GM12865 (cell line): ENCODE measurements around the gene GBP7.

ENCODE experiments used
- DNase-seq: peaks from one replicate; pipeline ENCODE4 v3.0.0; 2010; ENCODE audit warnings: low read depth
- H3K4me3 ChIP-seq: 2 replicates; pipeline ENCODE4 v1.5.1; 2011; ENCODE audit warnings: mild to moderate bottlenecking, low read depth, low read length, control low read depth
- TF ChIP-seq, protein P1 (sequence below): IDR thresholded peaks from 2 replicates; pipeline ENCODE4 v1.5.1; 2011; ENCODE audit warnings: low read length, control low read depth, low read depth, inconsistent platforms; ENCODE audit not compliant: insufficient read depth; ENCODE audit errors: missing control alignments

GBP7 gene

GRCh38 chr1:89089962-89090361 lies 85.8 kb downstream of the GBP7 start:
- TF ChIP-seq, protein P1, sequence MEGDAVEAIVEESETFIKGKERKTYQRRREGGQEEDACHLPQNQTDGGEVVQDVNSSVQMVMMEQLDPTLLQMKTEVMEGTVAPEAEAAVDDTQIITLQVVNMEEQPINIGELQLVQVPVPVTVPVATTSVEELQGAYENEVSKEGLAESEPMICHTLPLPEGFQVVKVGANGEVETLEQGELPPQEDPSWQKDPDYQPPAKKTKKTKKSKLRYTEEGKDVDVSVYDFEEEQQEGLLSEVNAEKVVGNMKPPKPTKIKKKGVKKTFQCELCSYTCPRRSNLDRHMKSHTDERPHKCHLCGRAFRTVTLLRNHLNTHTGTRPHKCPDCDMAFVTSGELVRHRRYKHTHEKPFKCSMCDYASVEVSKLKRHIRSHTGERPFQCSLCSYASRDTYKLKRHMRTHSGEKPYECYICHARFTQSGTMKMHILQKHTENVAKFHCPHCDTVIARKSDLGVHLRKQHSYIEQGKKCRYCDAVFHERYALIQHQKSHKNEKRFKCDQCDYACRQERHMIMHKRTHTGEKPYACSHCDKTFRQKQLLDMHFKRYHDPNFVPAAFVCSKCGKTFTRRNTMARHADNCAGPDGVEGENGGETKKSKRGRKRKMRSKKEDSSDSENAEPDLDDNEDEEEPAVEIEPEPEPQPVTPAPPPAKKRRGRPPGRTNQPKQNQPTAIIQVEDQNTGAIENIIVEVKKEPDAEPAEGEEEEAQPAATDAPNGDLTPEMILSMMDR: no peak
- no peak overlapping the region for H3K4me3 ChIP-seq
- DNase-seq: no peak

DNA sequence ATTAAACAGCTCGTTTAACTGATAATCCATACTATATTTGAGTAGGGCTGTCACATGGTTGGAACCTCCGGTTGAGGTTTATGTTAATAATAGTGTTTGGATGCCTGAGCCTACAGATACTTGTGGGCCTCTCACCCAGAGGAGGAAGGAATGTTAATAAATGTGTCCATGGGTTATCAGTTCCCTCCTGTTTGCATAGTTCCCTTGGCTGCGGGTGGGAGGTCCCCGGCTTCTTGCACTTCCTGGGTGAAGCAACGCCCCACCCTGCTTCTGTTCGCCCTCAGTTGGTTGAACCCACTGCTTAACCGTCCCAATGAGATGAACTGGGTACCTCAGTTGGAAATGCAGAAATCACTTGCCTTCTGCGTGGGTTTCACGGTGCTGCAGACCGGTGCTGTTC lies 87.2 kb downstream of the GBP7 start:
- H3K4me3 ChIP-seq: no peak overlapping the region
- TF ChIP-seq, protein P1: no peak
- DNase-seq: no peak

DNA sequence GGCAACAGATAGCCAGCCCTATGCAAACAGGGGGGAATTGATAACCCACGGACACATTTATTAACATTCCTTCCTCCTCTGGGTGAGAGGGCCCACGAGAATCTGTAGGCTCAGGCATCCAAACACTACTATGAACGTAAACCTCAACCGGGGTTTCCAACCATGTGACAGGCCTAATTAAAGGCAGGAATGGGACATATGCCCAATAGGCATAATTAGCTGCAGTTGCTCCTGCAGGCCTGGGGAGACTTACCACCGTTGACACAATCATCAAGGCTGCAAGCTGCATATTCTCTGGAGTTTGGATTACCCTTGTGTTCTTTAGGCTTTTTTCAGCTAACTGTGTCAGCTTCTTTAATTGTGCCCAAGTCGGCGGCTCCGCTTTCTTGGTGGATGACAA lies 88.6 kb downstream of the GBP7 start:
- TF ChIP-seq, protein P1: no peak
- DNase-seq: no peak
- H3K4me3 ChIP-seq: no peak overlapping the region

DNA sequence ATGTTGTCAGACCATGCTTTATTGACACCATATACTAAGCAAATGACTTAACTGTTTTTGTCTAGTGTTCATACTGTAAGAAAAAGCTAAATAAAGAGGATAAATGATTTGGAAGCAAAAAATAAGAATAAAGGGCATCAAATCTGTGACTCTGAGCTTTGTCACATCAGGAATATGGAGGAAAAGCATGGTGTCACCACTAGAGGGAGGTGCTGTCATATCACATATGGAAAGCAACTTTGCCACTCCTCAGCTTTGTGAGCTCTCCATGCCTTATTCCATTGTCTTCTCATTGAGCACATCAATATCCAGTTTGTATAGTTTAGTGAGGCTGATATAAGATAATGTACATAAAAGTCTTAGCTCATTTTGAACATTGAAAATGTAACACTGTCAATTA lies 90.0 kb downstream of the GBP7 start:
- peak; percentile 57 for DNase-seq
- TF ChIP-seq, protein P1: peak; percentile 58
- H3K4me3 ChIP-seq: no peak overlapping the region
